Esophagus muscularis mucosa (tissue), 3 donors: ENCODE measurements around the gene GRID2.

Source experiments
- CTCF ChIP-seq, 3 experiments: fragments of 200-600 bp in 2 of 3; fragments of 450-650 bp in 1 of 3; sonication (generic) in 2 of 3; IDR thresholded peaks; one replicate each; pipeline ENCODE4 v1.5.1; 2017 to 2019; ENCODE audit warnings: antibody characterized with exemption in 3 of 3, mild to moderate bottlenecking in 2 of 3, moderate library complexity in 1 of 3
- POLR2A ChIP-seq: fragments of 450-650 bp; IDR thresholded peaks from one replicate; pipeline ENCODE4 v1.6.1; 2017; ENCODE audit warnings: antibody characterized with exemption, moderate library complexity, mild to moderate bottlenecking, low read depth
- POLR2AphosphoS5 ChIP-seq, 2 donors: sonication (generic); formaldehyde crosslinking; IDR thresholded peaks; one replicate each; pipeline ENCODE4 v1.6.1; 2017; ENCODE audit warnings: antibody characterized with exemption in 2 of 2

GRCh38 chr4:93698686-93699085, 1394.9 kb downstream of the GRID2 start:
- no peak for TF ChIP-seq CTCF (IDR thresholded peaks at IDR 0.05)
- no peak for TF ChIP-seq POLR2A
- TF ChIP-seq POLR2AphosphoS5 (IDR thresholded peaks at IDR 0.05), result no peak
